Neuronal stem cell (in vitro differentiated cells): ENCODE data around the gene SLC35F4.
"Not testable (repeated sequence)": the region's sequence is repeated elsewhere in the genome, so short reads cannot be mapped to it uniquely, and the experiment has no call there.

ENCODE experiments used
- DNase-seq: peaks from one replicate; pipeline ENCODE4 v3.0.0-alpha.2; 2013; ENCODE audit warnings: low spot score
- H2AFZ ChIP-seq: one replicate; pipeline ENCODE4 v1.6.1; 2013; ENCODE audit warnings: mild to moderate bottlenecking, low read length, inconsistent platforms
- H2AK5ac ChIP-seq: 2 replicates; pipeline ENCODE4 v1.6.1; 2013; ENCODE audit warnings: low read depth, mild to moderate bottlenecking, inconsistent platforms, low read length, moderate library complexity, mixed read lengths
- H2BK120ac ChIP-seq: 2 replicates; pipeline ENCODE4 v1.6.1; 2013; ENCODE audit warnings: low read depth, mild to moderate bottlenecking, inconsistent platforms, low read length, moderate library complexity, mixed read lengths
- H2BK12ac ChIP-seq: one replicate; pipeline ENCODE4 v1.6.1; 2013; ENCODE audit warnings: low read length, inconsistent platforms
- H2BK15ac ChIP-seq: 2 replicates; pipeline ENCODE4 v1.6.1; 2013; ENCODE audit warnings: mild to moderate bottlenecking, low read length, inconsistent platforms, mixed read lengths
- H2BK5ac ChIP-seq: one replicate; pipeline ENCODE4 v1.6.1; 2013; ENCODE audit warnings: inconsistent platforms, mild to moderate bottlenecking, low read length, moderate library complexity
- H3K14ac ChIP-seq: one replicate; pipeline ENCODE4 v1.6.1; 2013; ENCODE audit warnings: low read length, inconsistent platforms
- H3K18ac ChIP-seq: 2 replicates; pipeline ENCODE4 v1.6.1; 2013; ENCODE audit warnings: low read length, inconsistent platforms
- H3K23ac ChIP-seq: 2 replicates; pipeline ENCODE4 v1.6.1; 2013; ENCODE audit warnings: low read depth, mild to moderate bottlenecking, mixed read lengths, low read length, inconsistent platforms; ENCODE audit not compliant: poor library complexity
- H3K27ac ChIP-seq: replicated peaks from 3 replicates; pipeline ENCODE4 v1.5.1; 2013; ENCODE audit warnings: low read length, inconsistent platforms
- H3K27me3 ChIP-seq, 3 experiments: 2 replicates each; pipeline ENCODE4 v1.6.1; 2013; ENCODE audit warnings: low read length in 3 of 3, mild to moderate bottlenecking in 2 of 3, inconsistent platforms in 1 of 3, low read depth in 1 of 3, mixed read lengths in 1 of 3, moderate library complexity in 1 of 3; ENCODE audit not compliant: control insufficient read depth in 3 of 3, insufficient read depth in 3 of 3
- H3K36me3 ChIP-seq, 2 donors: replicated peaks in 1 of 2; 2 replicates each; pipeline ENCODE4 v1.6.1; 2013; ENCODE audit warnings: low read length in 2 of 2; ENCODE audit not compliant: control insufficient read depth in 2 of 2, insufficient read depth in 2 of 2
- H3K4ac ChIP-seq: 2 replicates; pipeline ENCODE4 v1.6.1; 2013; ENCODE audit warnings: inconsistent platforms, mild to moderate bottlenecking, low read length, moderate library complexity
- H3K4me1 ChIP-seq, 2 donors: 1 replicate in 1 of 2; 2 replicates in 1 of 2; pipeline ENCODE4 v1.6.1; 2013; ENCODE audit warnings: low read length in 2 of 2, low read depth in 1 of 2; ENCODE audit not compliant: control insufficient read depth in 2 of 2, insufficient read depth in 1 of 2
- H3K4me2 ChIP-seq: one replicate; pipeline ENCODE4 v1.6.1; 2013; ENCODE audit warnings: mild to moderate bottlenecking, low read length, inconsistent platforms; ENCODE audit not compliant: insufficient read depth, poor library complexity, severe bottlenecking
- H3K4me3 ChIP-seq, 2 donors: 2 replicates each; pipeline ENCODE4 v1.5.1; 2013; ENCODE audit warnings: low read length in 2 of 2, mild to moderate bottlenecking in 2 of 2, inconsistent platforms in 1 of 2, moderate library complexity in 1 of 2
- H3K79me1 ChIP-seq: one replicate; pipeline ENCODE4 v1.6.1; 2013; ENCODE audit warnings: low read depth, mild to moderate bottlenecking, inconsistent platforms, low read length, moderate library complexity
- H3K9ac ChIP-seq: one replicate; pipeline ENCODE4 v1.6.1; 2013; ENCODE audit warnings: mild to moderate bottlenecking, low read depth, low read length, inconsistent platforms; ENCODE audit not compliant: poor library complexity
- H3K9me3 ChIP-seq, 2 donors: replicated peaks in 1 of 2; 2 replicates each; pipeline versions ENCODE3 to v1.6.1; 2013; ENCODE audit warnings: low read length in 2 of 2, mild to moderate bottlenecking in 2 of 2, inconsistent platforms in 1 of 2, low read depth in 1 of 2, mixed read lengths in 1 of 2, moderate library complexity in 1 of 2; ENCODE audit not compliant: control insufficient read depth in 2 of 2, insufficient read depth in 1 of 2
- H4K8ac ChIP-seq: one replicate; pipeline ENCODE4 v1.6.1; 2013; ENCODE audit warnings: low read depth, mild to moderate bottlenecking, inconsistent platforms, low read length, moderate library complexity
- H4K91ac ChIP-seq: one replicate; pipeline ENCODE4 v1.6.1; 2013; ENCODE audit warnings: low read length, low read depth, mild to moderate bottlenecking, inconsistent platforms; ENCODE audit not compliant: poor library complexity
- WGBS, 2 donors: extraction: QIAGEN DNeasy Blood & Tissue Kit; methylation state at CpG; one replicate each; pipeline ENCODE4 v1.1.7; 2013; ENCODE audit warnings: missing lambda C conversion rate in 2 of 2, mixed read lengths in 1 of 2; ENCODE audit not compliant: insufficient read length in 2 of 2, insufficient replicate concordance in 1 of 2; ENCODE audit errors: extremely low coverage in 2 of 2; 5-methylcytosine and 5-hydroxymethylcytosine counted together

SLC35F4 gene

DNA sequence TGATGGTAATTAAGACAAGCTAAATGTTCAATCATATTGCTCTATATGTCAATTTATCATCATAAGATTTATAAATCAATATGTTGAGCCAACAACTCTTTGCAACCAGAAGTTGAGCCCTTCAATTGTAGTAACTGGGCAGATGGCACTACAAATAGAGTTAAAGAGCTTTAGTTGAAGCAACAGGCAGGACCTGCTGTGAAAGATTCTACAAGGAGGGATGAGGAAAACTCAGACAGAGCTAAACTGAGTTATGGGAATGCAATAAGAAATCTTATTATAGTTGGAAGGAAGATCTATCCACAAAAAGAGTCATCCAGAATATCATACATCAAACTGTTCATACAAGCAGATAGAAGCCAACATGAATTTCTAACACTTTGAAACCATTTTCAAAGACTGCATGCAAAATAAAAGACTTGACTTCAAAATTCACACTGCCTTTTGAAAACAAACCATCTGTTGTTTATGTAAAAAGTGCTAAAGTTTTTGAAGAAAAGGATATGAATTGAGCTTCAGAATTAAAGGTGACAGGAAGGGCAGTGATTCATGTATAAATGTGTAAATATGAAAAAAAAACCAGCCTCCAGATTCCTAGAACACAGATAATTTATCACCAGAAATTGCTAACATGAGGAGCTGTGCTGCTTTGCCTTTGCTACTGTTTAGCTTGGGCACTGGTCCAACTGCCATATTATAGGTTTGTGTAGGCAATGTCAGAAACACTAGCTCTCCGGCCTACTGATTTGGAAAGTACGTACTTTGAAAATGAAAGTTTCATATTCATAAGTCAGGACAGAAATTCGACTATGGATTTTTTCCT lies 133.2 kb downstream of the SLC35F4 start:
- Histone ChIP-seq H3K4me1 (peaks cover 0 to 5% of the 10 kb centered on the region in 2 donors), H3K4me2 (no peak overlapping the region), H3K79me1 (no peaks in the 10 kb centered on the region), H3K9ac (no peak overlapping the region), H2AK5ac (no peak overlapping the region), H2BK120ac (no peak overlapping the region), H2BK5ac (no peak overlapping the region), H2BK12ac (no peak overlapping the region), H3K14ac (no peak overlapping the region), H2BK15ac (no peak overlapping the region), H3K9me3 (no peaks in the 10 kb centered on the region), H4K91ac (no peak overlapping the region), H3K36me3 (no peaks in the 10 kb centered on the region), H2AFZ (no peak overlapping the region), H4K8ac (no peak overlapping the region), H3K4ac (no peak overlapping the region), H3K4me3 (no peak overlapping the region), H3K18ac (no peak overlapping the region), H3K27ac (no peak overlapping the region), H3K23ac (no peak overlapping the region), H3K27me3 (peaks cover 0 to 2% (median 0%) of the 10 kb centered on the region in 3 experiments)
- WGBS, 2 donors, result no CpG with 5 or more reads among the region's 3 CpGs
- DNase-seq, result no peak

DNA sequence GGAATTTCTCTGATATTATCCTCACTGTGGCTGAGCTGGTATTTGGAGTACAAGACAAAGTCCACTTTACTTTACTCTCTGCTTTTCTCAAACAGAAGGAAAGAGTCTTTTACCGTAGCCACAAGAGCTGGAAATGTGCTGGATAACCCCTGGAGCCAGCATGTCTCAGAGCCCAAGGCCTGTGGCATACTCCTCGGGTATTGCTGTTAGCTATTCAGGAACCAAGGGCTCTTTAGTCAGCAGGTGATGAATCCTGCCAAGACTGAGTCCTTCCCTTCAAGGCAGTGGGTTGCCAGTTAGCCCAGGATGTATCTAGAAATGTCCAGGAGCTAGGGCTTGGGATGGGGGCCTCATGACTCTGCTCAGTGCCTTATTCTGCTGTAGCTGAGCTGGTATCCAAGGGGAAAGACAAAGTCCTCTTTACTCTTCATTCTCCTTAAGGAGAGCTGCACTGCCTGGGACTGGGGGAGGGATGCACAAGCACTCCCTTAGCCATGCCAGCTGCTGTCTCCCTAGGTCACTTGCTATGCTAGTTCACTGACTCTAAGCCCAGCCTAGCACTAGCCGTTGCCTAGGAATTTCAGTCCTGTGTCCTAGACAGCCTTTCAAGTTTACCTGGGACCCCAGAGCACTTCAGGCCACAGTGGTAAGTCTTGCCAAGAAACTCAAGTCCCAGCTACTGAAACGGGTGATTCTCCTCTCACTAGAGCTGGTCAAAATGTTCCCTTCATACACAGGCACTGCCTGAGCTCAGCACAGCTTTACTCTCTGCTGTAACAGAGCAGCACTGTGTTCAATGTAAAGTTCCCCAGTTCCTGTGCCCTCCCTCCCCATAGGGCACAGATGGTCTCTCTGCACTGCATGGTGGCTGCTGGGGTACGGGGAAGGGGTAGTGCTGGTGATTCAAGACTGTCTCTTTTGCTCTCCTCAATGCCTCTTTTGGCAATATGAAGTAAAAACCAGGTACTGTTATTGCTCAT lies 136.4 kb downstream of the SLC35F4 start:
- Histone ChIP-seq H3K4me1 (peaks cover 0 to 5% of the 10 kb centered on the region in 2 donors), H3K27me3 (no peaks in the 10 kb centered on the region), H3K27ac (no peak overlapping the region), H3K23ac (no peak overlapping the region), H3K4me2 (no peak overlapping the region), H3K9ac (no peak overlapping the region), H3K14ac (no peak overlapping the region), H2BK15ac (no peak overlapping the region), H4K91ac (no peak overlapping the region), H2BK120ac (no peak overlapping the region), H3K36me3 (no peaks in the 10 kb centered on the region), H3K4me3 (no peak overlapping the region), H2BK5ac (no peak overlapping the region), H2AFZ (no peak overlapping the region), H2BK12ac (no peak overlapping the region), H3K4ac (no peak overlapping the region), H3K18ac (no peak overlapping the region), H4K8ac (no peak overlapping the region), H3K79me1 (no peaks in the 10 kb centered on the region), H3K9me3 (no peaks in the 10 kb centered on the region), H2AK5ac (no peak overlapping the region)
- no CpG with 5 or more reads among the region's 5 CpGs for WGBS, 2 donors
- no peak for DNase-seq

DNA sequence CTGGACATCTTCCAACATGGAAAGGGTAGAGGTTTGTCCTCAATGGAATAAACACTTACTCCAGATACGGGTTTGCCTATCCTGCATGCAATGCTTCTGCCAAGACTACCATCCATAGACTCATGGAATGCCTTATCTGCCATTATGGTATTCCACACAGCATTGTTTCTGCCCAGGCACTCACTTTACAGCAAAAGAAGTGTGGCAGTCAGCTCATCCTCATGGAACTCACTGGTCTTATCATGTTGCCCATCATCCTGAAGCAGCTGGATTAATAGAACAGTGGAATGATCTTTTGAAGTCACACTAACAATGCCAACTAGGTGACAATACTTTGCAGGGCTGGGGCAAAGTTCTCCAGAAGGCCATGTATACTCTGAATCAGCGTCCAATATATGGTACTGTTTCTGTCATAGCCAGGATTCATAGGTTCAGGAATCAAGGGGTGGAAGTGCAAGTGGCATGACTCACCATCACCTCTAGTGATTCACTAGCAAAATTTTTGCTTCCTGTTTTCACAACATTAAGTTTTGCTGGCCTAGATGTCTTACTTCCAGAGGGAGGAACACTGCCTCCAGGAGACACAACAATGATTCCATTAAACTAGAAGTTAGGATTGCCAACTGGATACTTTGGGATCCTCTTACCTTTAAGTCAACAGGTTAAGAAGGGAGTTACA lies 140.4 kb downstream of the SLC35F4 start:
- H3K36me3 ChIP-seq, result no peaks in the 10 kb centered on the region
- no peak overlapping the region for H4K91ac ChIP-seq
- no peak overlapping the region for H3K9ac ChIP-seq
- no peak overlapping the region for H3K18ac ChIP-seq
- no peak overlapping the region for H3K23ac ChIP-seq
- no peak overlapping the region for H3K14ac ChIP-seq
- H3K4me3 ChIP-seq, result no peak overlapping the region
- peaks cover 0 to 5% of the 10 kb centered on the region in 2 donors for H3K4me1 ChIP-seq
- H2BK5ac ChIP-seq, result no peak overlapping the region
- H2BK12ac ChIP-seq, result no peak overlapping the region
- no CpG with 5 or more reads among the region's 2 CpGs for whole genome bisulfite sequencing, 2 donors
- no peak for DNase-seq
- no peak overlapping the region for H3K27ac ChIP-seq
- H3K27me3 ChIP-seq, result no peaks in the 10 kb centered on the region
- no peak overlapping the region for H3K4ac ChIP-seq
- H2AK5ac ChIP-seq, result no peak overlapping the region
- H4K8ac ChIP-seq, result no peak overlapping the region
- no peak overlapping the region for H2BK15ac ChIP-seq
- no peaks in the 10 kb centered on the region for H3K9me3 ChIP-seq
- no peak overlapping the region for H2BK120ac ChIP-seq
- H3K79me1 ChIP-seq, result no peaks in the 10 kb centered on the region
- no peak overlapping the region for H2AFZ ChIP-seq
- H3K4me2 ChIP-seq, result no peak overlapping the region

DNA sequence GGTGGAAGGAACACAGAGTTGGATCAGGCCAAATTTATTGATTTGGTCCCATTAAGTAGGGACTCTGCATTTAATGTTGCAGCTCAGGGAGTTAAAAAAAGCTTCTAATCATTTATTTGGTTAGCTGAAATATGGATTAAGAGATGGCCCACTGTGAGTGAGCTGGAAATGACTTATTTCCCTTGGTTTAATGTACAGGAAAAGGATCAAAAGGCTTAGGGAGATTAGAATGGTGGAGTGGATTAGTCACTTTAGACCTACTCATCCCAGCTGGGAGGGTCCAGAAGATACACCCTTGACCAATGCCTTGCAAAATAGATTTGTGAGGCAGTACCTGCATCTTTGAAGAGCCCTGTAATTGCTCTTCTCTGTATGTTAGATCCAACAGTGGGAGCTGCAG lies 143.8 kb downstream of the SLC35F4 start:
- not testable (repeated sequence) for H2BK5ac ChIP-seq, H2AFZ ChIP-seq, H3K27ac ChIP-seq, H4K8ac ChIP-seq, H3K27me3 ChIP-seq, H3K4me2 ChIP-seq, H3K9me3 ChIP-seq, H3K4me3 ChIP-seq, DNase-seq, H2AK5ac ChIP-seq, H3K4me1 ChIP-seq, H2BK15ac ChIP-seq, H4K91ac ChIP-seq, H3K79me1 ChIP-seq, H3K9ac ChIP-seq, H3K18ac ChIP-seq, H3K14ac ChIP-seq, H3K36me3 ChIP-seq, H2BK12ac ChIP-seq, H3K4ac ChIP-seq, H2BK120ac ChIP-seq, H3K23ac ChIP-seq
